ENCODE data around the gene LAMA5.

GRCh38 chr20:62315773-62316172, 51.3 kb downstream of the LAMA5 start:
- TF ChIP-seq CTCF (IDR thresholded peaks at IDR 0.05; ENCODE audit: low read length), result no peak
- TF ChIP-seq EZH2 (optimal IDR thresholded peaks at IDR 0.05; ENCODE audit: low read depth, low read length), result no peak
- TF ChIP-seq EZH2phosphoT487 (IDR thresholded peaks at IDR 0.05; ENCODE audit: low read length), result no peak

Data from MM.1S (cell line).